Suprapubic skin (tissue), 4 donors: ENCODE results near the gene IGF1. TPM values are rescaled to one million over a fixed set of nuclear protein-coding genes. Genes with fewer than 3 reads are reported as not detected.

Source experiments
- DNase-seq, 2 donors: peaks; one replicate each; pipeline ENCODE4 v3.0.0-alpha.2; 2019; ENCODE audit warnings: low spot score in 2 of 2
- H3K27ac ChIP-seq: fragments of 200-600 bp; sonication (generic); one replicate; pipeline ENCODE4 v1.5.1; 2019
- H3K27me3 ChIP-seq: fragments of 200-600 bp; sonication (generic); one replicate; pipeline ENCODE4 v1.5.1; 2019
- H3K36me3 ChIP-seq: fragments of 200-600 bp; sonication (generic); one replicate; pipeline ENCODE4 v1.5.1; 2019
- H3K4me1 ChIP-seq: fragments of 200-600 bp; sonication (generic); one replicate; pipeline ENCODE4 v1.5.1; 2019
- H3K4me3 ChIP-seq: fragments of 200-600 bp; sonication (generic); one replicate; pipeline ENCODE4 v1.5.1; 2019; ENCODE audit warnings: mild to moderate bottlenecking
- H3K9me3 ChIP-seq: fragments of 200-600 bp; sonication (generic); one replicate; pipeline ENCODE4 v1.5.1; 2019
- CTCF ChIP-seq, 2 donors: fragments of 200-600 bp in 1 of 2; fragments of 450-650 bp in 1 of 2; sonication (generic) in 1 of 2; IDR thresholded peaks; one replicate each; pipeline ENCODE4 v1.5.1; 2016 to 2019; ENCODE audit warnings: antibody characterized with exemption in 2 of 2, mild to moderate bottlenecking in 1 of 2, moderate library complexity in 1 of 2
- EP300 ChIP-seq: sonication (generic); formaldehyde crosslinking; IDR thresholded peaks from one replicate; pipeline ENCODE4 v1.6.1; 2017; ENCODE audit warnings: antibody characterized with exemption
- POLR2A ChIP-seq, 2 donors: fragments of 450-650 bp; IDR thresholded peaks; one replicate each; pipeline ENCODE4 v1.6.1; 2017; ENCODE audit warnings: antibody characterized with exemption in 2 of 2, mild to moderate bottlenecking in 2 of 2, moderate library complexity in 2 of 2
- POLR2AphosphoS5 ChIP-seq, 3 donors: sonication (generic); formaldehyde crosslinking; IDR thresholded peaks; one replicate each; pipeline ENCODE4 v1.6.1; 2017; ENCODE audit warnings: antibody characterized with exemption in 3 of 3
- WGBS: methylation state at CpG from one replicate; pipeline ENCODE4 v1.1.5; 2018; 5-methylcytosine and 5-hydroxymethylcytosine counted together
- total RNA-seq, 4 donors: library from RNA; depleted of rRNA; stranded (reverse); fragments of >200 nt; gene quantifications; one replicate each; pipeline ENCODE4 v1.1.0, GENCODE V29; 2016

The IGF1 gene
- total RNA-seq, 4 donors from 2014 or later = 5.9 to 19.7 (median 11.7) TPM

GRCh38 chr12:102512523-102512922, 32.2 kb upstream of the IGF1 start:
- WGBS = 78% methylated on average over 3 of the region's 3 CpGs
- TF ChIP-seq POLR2A (IDR thresholded peaks at IDR 0.05) (no peak), POLR2AphosphoS5 (IDR thresholded peaks at IDR 0.05) (no peak), EP300 (no peak), CTCF (IDR thresholded peaks at IDR 0.05) (no peak)
- no peaks in the 10 kb centered on the region for H3K27me3 ChIP-seq
- H3K36me3 ChIP-seq = no peaks in the 10 kb centered on the region
- no peaks in the 10 kb centered on the region for H3K9me3 ChIP-seq
- no peak overlapping the region for H3K27ac ChIP-seq
- H3K4me1 ChIP-seq = no peaks in the 10 kb centered on the region
- no peak overlapping the region for H3K4me3 ChIP-seq
- no peak for DNase-seq

GRCh38 chr12:102511575-102511974, 31.2 kb upstream of the IGF1 start:
- H3K36me3 ChIP-seq = no peaks in the 10 kb centered on the region
- 48% methylated on average over 2 of the region's 2 CpGs for WGBS
- TF ChIP-seq POLR2A (IDR thresholded peaks at IDR 0.05) (no peak), POLR2AphosphoS5 (IDR thresholded peaks at IDR 0.05) (no peak), CTCF (IDR thresholded peaks at IDR 0.05) (no peak), EP300 (no peak)
- no peak overlapping the region for H3K27ac ChIP-seq
- no peaks in the 10 kb centered on the region for H3K9me3 ChIP-seq
- no peak overlapping the region for H3K4me3 ChIP-seq
- no peak for DNase-seq
- H3K27me3 ChIP-seq = no peaks in the 10 kb centered on the region
- H3K4me1 ChIP-seq = no peaks in the 10 kb centered on the region

- Histone ChIP-seq H3K9me3 (no peaks in the 10 kb centered on the region), H3K27ac (no peak overlapping the region), H3K4me3 (no peak overlapping the region), H3K27me3 (no peaks in the 10 kb centered on the region), H3K4me1 (no peaks in the 10 kb centered on the region), H3K36me3 (no peaks in the 10 kb centered on the region)
- TF ChIP-seq POLR2A (IDR thresholded peaks at IDR 0.05) = no peak
- TF ChIP-seq POLR2AphosphoS5 (IDR thresholded peaks at IDR 0.05) = no peak
- TF ChIP-seq EP300 = no peak
- no peak for TF ChIP-seq CTCF (IDR thresholded peaks at IDR 0.05)
- 52% methylated on average over 3 of the region's 3 CpGs for WGBS
- DNase-seq = no peak
Observed at GRCh38 chr12:102510463-102510862, 30.1 kb upstream of the IGF1 start.

GRCh38 chr12:102510031-102510430, 29.7 kb upstream of the IGF1 start:
- no peaks in the 10 kb centered on the region for H3K36me3 ChIP-seq
- H3K9me3 ChIP-seq = no peaks in the 10 kb centered on the region
- no peak overlapping the region for H3K4me3 ChIP-seq
- no peaks in the 10 kb centered on the region for H3K27me3 ChIP-seq
- no peak overlapping the region for H3K27ac ChIP-seq
- H3K4me1 ChIP-seq = no peaks in the 10 kb centered on the region
- 64% methylated on average over 1 of the region's 1 CpG for WGBS
- no peak for DNase-seq
- TF ChIP-seq CTCF (IDR thresholded peaks at IDR 0.05) = no peak
- TF ChIP-seq EP300 = no peak
- TF ChIP-seq POLR2AphosphoS5 (IDR thresholded peaks at IDR 0.05) = no peak
- TF ChIP-seq POLR2A (IDR thresholded peaks at IDR 0.05) = no peak

GRCh38 chr12:102509123-102509626, 28.8 kb upstream of the IGF1 start:
- Histone ChIP-seq H3K4me1 (no peaks in the 10 kb centered on the region), H3K4me3 (no peak overlapping the region), H3K9me3 (no peaks in the 10 kb centered on the region), H3K27me3 (no peaks in the 10 kb centered on the region), H3K36me3 (no peaks in the 10 kb centered on the region), H3K27ac (no peak overlapping the region)
- TF ChIP-seq EP300 = no peak
- TF ChIP-seq POLR2A (IDR thresholded peaks at IDR 0.05) = no peak
- TF ChIP-seq CTCF (IDR thresholded peaks at IDR 0.05) = no peak
- no peak for TF ChIP-seq POLR2AphosphoS5 (IDR thresholded peaks at IDR 0.05)
- DNase-seq = no peak
